ENCODE results near the gene WBP2. TPM values are rescaled to one million over a fixed set of nuclear protein-coding genes. Genes with fewer than 3 reads are reported as not detected.
"Not testable (repeated sequence)": the region's sequence is repeated elsewhere in the genome, so short reads cannot be mapped to it uniquely, and the experiment has no call there.

The WBP2 gene
- total RNA-seq, 2 experiments from 2014 or later, result 47.8 to 52.9 TPM

DNA sequence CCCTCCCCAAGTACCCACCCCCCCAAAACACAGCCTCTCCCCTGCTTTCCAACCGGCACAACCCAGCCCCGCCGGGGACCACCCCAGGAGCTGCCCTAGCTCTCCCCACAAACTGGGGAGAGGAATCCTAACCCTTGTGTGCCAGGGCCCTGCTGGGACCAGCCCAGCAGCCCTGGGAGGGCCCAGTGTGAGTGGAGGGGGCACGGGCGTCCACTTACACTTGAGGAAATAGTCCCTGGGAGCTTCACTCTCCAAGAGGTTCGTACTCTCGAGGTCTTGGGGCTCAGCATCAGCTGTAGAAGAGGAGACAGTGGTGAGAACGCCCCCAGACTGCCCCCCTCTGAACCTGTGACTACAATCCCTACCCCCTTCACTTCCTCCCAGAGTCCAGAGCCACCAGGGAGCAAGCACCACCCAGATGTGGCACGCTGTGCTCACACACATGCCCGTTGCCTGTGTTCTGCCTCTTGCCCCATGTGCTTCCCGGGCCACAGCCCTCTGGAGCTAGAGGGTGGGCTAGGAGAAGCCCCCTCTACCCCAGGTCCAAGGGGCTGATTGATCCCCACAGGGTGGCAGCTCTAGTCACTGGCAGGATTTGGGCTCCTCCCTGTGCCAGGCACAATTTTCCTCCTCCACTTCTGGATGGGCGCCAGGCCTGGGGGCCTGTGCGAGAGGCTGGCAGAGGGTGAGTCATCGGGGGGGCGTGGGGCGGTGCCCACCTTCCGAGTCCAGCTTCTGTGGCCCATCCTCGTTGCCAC is 20.2 kb upstream of the WBP2 start:
- POLR2A ChIA-PET, result interaction anchor here (0.6 to 2.0 kb wide), 8 partner anchors 11 to 100 kb away, joined by 3 to 13 read pairs (median 4); partner anchors contain the start of genes TRIM65, UNC13D and WBP2

DNA sequence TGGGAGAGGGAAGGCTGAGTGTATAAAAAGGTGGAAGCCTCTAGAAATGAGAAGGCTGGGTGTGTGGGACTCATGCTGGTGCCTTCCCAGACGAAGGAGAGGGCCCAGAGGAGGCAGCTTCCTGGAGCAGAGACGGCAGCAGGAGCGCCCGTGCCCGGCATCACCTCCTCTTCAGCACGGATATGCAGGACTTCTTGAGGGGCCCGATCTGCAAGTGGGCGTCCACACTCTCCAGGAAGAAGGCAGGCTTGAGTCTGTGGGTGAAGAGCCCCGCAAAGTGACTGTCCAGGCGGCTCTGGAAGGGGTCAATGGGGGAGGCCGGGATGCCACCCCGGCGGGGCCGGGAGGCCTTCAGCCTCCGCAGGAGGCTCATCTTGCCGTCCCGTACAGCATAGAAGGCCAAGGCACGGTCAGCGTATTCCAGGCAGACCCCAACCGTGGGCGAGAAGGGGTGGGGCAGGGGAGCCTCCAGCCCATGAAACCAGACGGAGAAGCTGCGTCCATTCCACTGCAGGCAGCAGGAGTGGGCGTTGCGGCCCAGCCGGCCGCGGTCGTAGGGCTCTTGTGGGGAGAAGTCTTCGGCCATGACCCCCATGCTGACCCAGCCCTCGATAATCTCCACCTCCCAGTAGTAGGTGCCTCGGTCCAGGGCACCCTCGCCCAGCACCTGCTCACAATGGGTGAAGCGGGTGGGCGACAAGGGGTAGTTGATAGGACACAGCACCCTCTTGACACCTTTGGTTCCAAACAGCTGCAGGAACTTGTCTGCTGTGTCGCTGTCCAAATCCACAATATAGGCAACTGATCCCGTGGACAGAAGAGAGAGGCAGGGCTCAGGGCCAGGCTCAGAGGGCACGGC is 19.4 kb upstream of the WBP2 start:
- ChIA-PET POLR2A (no interaction called here), CTCF (interaction anchor here (1.2 to 8.2 kb wide), 6 partner anchors 12 to 30 kb away, joined by 3 to 62 read pairs (median 12); partner anchors contain the start of genes TRIM65 and UNC13D)

More for the DNA sequence above, 20.2 kb upstream of the WBP2 start:
- CTCF ChIA-PET, result interaction anchor here (0.5 to 8.2 kb wide), 12 partner anchors 10 to 131 kb away, joined by 3 to 62 read pairs (median 4); partner anchors contain the start of genes TRIM65, UNC13D and UNK

DNA sequence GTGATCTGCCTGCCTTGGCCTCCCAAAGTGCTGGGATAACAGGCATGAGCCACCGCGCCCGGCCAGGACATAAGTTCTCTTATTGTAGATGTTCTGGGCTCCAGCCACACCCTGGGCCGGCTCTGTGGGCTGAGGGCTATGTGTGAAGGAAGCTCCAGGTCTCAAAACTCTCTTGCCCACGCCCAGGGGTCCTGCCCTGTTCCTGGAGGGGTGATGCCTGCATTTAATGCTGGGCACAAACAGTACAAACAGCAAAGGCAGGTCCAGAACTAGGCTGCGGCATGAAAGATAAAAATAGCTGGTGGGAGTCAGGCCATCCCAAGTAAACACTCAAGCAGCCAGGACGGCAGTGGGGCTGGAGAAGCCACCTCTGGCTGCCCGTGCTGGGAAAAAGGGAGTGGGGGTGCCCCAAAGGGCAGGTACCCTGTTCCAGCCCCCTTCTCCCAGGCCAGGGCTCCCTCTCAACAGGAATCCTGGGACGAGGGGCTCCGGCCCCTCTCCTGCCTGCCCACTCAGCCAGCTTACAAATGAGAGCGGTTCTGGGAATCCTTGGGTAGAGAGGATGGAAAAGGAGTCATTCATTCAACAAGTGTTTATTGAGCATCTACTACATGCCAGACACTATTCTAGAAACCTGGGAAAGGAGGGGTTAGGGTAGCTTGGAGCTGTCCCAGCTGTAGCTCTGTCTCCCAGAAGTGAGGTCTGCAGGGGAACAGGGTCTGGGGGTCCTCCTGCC is 18.6 kb upstream of the WBP2 start:
- CTCF ChIA-PET, result interaction anchor here (1.3 to 8.2 kb wide), 3 partner anchors 11 to 27 kb away, joined by 3 to 62 read pairs (median 3); partner anchors contain the start of gene TRIM65
- POLR2A ChIA-PET, result interaction anchor here (0.6 to 1.0 kb wide), 2 partner anchors 9 to 233 kb away, joined by 4 to 8 read pairs; no protein-coding TSS in a partner anchor

DNA sequence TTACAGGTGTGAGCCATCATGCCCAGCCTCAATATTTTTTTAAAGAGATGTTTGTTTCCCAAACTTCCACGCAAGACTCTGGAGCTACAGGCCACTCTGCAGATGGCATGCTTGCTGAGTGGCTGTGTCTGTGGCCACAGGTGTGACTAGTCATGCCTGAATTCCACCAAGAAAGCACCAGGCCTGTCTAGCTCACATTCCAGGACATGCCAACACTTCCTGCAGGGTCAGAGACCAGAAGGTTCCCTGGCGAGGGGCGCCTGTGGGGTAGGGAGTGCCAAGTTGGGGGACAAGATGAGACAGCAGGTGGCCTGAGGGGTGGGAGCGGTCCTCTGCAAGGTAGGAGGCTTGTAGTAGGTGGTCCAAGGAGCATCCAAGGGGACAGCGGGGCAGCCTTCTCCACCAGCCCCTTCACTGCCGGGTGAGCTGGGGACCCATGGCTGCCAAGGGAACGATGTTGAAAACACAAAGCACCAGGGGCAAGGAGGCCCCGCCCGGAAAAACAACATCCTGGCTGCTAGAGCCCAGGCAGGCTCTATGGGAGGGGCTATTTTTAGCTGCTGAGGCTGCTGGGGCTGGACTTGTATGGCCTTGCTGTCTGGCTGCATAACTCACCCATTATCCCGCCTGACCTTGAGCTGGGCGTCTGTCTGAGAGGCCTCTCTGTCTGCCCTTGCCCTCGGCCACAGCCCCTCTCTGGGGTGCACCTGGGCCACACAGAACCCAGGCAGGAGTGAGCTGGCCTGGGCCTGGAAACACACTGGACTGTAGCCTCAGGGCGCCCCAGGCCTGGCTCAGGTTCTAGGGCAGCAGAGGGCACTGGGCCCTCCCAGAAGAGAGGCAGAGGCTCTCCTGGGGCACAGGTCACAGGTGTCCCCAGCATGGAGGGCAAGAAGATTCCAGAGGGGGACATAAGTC is 17.6 kb upstream of the WBP2 start:
- POLR2A ChIA-PET, result interaction anchor here (1.0 kb wide), 1 partner anchor 8 kb away, joined by 4 read pairs; no protein-coding TSS in a partner anchor

DNA sequence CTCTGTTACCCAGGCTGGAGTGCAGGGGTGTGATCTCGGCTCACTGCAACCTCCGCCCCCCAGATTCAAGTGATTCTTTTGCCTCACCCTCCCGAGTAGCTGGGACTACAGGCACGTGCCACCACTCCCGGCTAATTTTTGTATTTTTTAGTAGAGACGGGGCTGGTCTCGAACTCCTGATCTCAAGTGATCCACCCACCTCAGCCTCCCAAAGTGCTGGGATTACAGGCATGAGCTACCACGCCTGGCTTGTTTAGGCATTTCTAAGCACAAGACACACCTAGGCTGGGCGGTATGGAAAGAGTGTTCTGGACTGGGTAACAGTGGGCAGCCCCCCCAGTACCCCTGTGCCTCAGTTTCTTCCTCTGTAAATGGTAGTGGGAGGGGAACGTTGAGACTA is 15.1 kb upstream of the WBP2 start:
- POLR2A ChIA-PET, CTCF ChIA-PET: not testable (repeated sequence)

More for the DNA sequence above, 17.6 kb upstream of the WBP2 start:
- CTCF ChIA-PET, result interaction anchor here (1.0 to 8.2 kb wide), 4 partner anchors 10 to 119 kb away, joined by 3 to 62 read pairs (median 4); partner anchors contain the start of gene TRIM65

DNA sequence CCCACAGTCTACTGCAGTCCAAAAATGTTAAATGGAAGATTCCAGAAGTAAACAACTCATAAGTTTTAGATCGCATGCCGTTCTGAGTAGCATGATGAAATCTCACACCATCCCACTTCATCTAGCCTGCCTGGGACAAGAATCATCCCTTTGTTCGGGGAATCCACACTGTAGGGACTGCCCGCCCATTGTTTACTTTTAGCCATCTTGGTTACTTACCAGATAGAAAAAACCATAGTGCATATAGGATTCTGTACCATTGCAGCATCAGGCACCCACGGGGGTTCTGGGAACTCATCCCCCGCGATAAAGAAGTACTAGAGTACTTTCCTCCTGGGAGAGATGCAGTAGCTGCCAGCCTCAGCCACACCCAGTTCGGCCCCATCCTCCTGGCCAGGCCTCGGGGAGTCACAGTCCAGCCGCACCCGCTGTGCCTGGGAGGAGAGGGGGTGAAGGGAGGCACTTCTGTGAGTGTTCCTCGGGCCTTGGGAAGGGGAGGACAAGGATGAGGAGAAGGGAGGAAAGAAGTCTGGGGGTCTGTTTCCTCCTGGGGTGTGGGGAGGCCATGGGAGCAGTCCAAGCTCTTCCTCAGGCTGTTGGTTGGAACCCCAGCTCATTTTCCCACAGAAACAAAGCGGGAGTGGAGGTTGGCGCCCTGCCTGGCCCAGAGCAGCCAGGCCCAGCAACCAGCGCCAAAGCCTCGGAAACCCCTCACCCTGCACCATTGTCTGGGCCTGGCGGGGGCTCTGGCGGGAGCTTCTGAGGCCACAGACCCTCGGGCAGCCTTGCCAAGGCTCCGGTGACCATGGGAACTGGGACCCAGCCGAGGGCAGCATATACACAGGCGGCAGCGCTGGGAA is 14.4 kb upstream of the WBP2 start:
- POLR2A ChIA-PET, result no interaction called here

DNA sequence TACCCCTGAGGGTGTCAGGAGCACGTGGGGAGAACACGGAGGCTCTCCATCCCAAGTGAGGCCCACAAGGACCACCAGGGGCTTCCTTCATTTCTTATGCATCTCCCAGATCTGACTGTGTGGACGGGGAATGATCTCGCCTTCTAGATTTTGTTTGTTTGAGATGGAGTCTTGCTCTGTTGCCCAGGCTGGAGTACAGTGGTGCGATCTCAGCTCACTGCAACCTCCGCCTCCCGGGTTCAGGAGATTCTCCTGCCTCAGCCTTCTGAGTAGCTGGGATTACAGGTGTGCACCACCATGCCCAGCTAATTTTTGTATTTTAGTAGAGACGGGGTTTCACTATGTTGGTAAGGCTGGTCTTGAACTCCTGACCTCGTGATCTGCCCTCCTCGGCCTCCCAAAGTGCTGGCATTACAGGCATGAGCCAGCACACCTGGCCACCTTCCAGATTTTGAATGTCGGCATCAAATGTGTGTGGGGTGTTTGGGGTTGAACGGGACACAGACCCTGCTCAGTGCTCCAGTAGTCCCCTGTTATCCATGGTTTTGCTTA is 13.7 kb upstream of the WBP2 start:
- CTCF ChIA-PET, result interaction anchor here (1.8 kb wide), 1 partner anchor 13 kb away, joined by 6 read pairs; no protein-coding TSS in a partner anchor

More for the DNA sequence above, 14.4 kb upstream of the WBP2 start:
- CTCF ChIA-PET, result no interaction called here

DNA sequence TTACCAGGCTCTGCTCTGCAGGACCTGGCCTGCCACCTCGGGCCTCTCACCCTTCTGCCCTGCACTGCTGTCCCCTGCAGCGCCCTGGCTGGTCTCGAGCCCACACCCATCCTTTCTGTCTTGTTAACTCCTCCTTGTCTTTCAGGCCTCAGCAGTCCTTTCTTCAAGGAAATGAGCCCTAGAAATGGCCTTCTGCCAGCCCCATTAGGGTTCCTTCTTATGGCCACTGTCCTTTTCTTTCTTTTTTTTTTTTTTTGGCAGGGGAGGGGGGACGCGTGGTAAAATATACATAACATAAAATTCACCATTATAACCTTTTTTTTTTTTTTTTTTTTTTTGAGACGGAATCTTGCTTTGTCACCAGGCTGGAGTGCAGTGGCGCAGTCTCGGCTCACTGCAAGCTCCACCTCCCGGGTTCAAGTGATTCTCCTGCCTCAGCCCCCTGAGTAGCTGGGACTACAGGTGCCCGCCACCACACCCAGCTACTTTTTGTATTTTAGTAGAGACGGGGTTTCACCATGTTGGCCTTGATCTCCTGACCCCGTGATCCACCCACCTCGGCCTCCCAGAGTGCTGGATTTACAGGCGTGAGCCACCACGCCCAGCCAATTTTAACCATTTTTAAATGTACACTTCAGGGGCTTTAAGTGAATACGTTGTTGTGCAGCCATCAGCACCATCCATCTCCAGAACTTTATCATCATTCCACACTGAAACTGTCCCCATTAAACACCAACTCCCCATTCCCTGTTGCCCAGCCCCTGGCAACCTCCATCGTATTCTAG is 10.5 kb upstream of the WBP2 start:
- CTCF ChIA-PET, result interaction anchor here (0.6 to 5.3 kb wide), 6 partner anchors 10 to 199 kb away, joined by 3 to 62 read pairs (median 4); partner anchors contain the start of genes MRPL38, TRIM47 and WBP2
- POLR2A ChIA-PET, result interaction anchor here (0.6 to 1.8 kb wide), 4 partner anchors 7 to 254 kb away, joined by 3 to 16 read pairs (median 4); partner anchors contain the start of gene WBP2

More for the DNA sequence above, 13.7 kb upstream of the WBP2 start:
- POLR2A ChIA-PET, result not testable (repeated sequence)

DNA sequence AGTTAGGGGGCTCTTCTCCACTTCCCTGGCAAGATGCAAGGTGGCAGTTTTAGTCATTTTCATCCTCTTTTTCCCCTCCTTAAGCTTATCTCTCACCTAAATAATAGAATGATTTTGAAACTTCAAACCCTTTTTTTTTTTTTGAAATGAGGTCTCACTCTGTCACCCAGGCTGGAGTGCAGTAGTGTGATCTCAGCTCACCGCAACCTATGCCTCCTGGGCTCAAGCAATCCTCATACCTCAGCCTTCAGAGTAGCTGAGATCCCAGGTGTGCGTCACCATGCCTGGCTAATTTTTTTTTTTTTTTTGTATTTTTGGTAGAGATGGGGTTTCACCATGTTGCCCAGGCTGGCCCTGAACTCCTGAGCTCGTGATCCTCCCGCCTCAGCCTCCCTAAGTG is 9.8 kb upstream of the WBP2 start:
- ChIA-PET CTCF (interaction anchor here (0.6 to 5.3 kb wide), 5 partner anchors 9 to 200 kb away, joined by 3 to 62 read pairs (median 4); partner anchors contain the start of genes MRPL38, TRIM47 and WBP2), POLR2A (interaction anchor here (1.0 to 1.8 kb wide), 3 partner anchors 8 to 11 kb away, joined by 4 to 16 read pairs (median 4); partner anchors contain the start of gene WBP2)

DNA sequence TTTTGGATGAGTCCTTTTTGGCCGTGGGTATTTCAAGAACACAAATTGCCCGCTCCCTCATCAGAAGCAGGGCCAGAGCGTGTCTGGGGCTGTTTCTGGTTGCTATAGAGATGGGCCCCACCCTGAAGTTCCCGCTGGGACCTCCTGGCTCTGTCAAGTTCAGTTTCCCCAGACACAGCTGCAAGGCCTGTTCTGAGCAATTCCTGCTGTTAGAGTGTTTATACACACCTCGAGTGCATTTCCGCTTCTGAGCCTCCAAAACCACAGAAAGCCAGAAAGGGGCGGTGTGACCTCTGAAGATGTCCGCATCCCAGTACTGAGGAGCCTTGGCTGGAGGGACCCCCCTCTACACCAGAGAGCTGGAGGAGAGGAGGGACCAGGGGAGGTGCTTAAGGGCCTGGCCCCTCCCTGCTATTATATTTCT is 9.3 kb upstream of the WBP2 start:
- CTCF ChIA-PET, result interaction anchor here (0.8 to 5.3 kb wide), 5 partner anchors 9 to 40 kb away, joined by 3 to 62 read pairs (median 4); partner anchors contain the start of genes MRPL38, TRIM47 and WBP2
- POLR2A ChIA-PET, result interaction anchor here (1.0 to 1.8 kb wide), 3 partner anchors 9 to 12 kb away, joined by 4 to 16 read pairs (median 4); partner anchors contain the start of gene WBP2

DNA sequence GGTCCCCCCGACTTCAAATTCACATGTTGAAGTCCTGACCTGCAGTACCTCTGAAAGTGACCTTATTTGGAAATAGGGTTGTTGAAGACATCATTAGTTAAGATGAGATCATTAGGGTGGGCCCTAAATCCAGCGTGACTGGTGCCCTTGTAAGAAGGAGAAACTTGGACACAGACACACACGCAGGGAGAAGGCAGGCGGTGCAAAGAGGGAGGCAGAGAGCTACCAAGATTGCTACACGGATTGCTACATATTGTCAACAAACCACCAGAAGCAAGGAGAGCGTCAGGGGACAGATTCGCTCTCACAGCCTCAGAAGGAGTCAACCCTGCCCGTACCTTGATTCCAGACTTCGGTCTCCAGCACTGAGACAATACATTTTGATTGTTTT is 6.8 kb upstream of the WBP2 start:
- POLR2A ChIA-PET, result interaction anchor here (0.6 kb wide), 1 partner anchor 23 kb away, joined by 4 read pairs; no protein-coding TSS in a partner anchor

DNA sequence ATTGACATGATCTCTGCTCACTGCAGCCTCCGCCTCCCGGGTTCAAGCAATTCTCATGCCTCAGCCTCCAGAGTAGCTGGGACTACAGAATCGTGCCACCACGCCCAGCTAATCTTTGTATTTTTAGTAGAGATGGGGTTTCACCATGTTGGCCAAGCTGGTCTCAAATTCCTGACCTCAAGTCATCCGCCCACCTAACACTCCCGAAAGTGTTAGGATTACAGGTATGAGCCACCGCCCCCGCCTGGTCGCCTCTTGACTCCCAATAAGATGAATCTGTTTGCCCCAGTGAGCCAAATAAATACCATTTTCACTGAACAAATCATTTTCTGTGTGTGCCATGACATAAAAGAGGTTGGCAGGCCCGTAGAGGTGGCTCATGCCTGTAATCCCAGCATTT is 4.2 kb upstream of the WBP2 start:
- CTCF ChIA-PET, result interaction anchor here (1.4 to 1.5 kb wide), 2 partner anchors 10 to 155 kb away, joined by 3 to 4 read pairs; no protein-coding TSS in a partner anchor
- POLR2A ChIA-PET, result not testable (repeated sequence)

More for the DNA sequence above, 6.8 kb upstream of the WBP2 start:
- CTCF ChIA-PET, result interaction anchor here (1.2 to 5.3 kb wide), 8 partner anchors 12 to 108 kb away, joined by 3 to 62 read pairs (median 4); partner anchors contain the start of genes TRIM47, TRIM65 and UNK

DNA sequence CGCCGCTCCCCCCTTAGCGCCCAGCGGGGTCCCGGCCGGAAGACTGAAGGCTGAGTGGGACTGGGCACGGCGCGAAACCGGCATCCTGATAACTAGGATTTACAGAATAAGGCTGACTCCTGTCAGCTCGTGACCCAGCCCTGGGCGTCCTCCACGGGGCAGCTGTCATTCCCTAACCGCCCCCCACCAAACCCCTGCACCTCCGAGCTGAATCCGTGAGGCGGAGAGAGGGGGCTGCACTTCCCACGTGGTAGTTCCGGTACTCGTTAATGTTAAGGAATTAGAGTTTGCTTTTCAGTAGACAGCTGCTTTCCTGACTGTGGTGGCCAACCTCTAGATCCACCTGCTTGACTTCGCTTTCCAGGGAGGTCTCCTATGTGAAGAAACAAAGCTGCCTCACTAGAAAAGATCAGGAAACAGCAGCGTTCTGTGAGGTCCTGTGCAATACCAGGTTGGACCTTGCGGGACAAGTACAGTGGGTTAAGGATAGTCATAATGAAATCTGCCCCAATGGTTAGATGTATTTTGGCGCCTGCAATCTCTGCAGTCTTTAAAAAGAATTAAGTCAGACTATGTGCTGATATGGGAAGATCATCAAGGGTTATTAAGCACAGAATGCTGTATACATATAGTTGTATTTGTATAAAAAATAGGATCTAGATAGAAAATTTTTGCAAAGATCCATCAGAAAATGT is 1.1 kb upstream of the WBP2 start:
- CTCF ChIA-PET, result interaction anchor here (0.6 to 4.2 kb wide), 9 partner anchors 9 to 265 kb away, joined by 3 to 23 read pairs (median 5); partner anchors contain the start of genes MRPL38, TRIM65 and UNC13D
- POLR2A ChIA-PET, result interaction anchor here (0.6 to 2.9 kb wide), 14 partner anchors 8 to 148 kb away, joined by 3 to 19 read pairs (median 5); partner anchors contain the start of genes GALK1 and TRIM65

DNA sequence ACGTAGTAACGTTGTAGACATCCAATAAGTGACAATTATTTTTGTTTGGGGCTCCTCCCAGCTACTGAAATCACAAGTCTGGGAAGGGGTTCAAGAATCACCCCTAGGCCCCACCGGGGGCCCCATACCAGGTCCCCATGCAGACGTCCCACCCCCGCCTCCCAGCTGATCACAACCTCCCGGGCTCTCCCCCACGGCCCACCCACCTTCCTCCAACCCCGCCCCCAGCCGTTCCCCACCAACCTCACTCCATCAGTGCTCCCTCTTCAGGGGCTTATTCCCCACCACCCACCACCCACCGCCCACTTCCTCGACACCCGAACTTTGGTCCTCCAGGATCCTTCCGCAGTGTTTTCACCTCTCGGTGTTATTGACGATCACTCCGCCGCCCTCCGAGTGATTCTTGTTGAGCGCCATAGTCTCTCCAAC is 240 bp downstream of the WBP2 start:
- ChIA-PET POLR2A (interaction anchor here (0.6 to 2.9 kb wide), 18 partner anchors 9 to 821 kb away, joined by 3 to 19 read pairs (median 4); partner anchors contain the start of genes GALK1, ITGB4 and TRIM65), CTCF (interaction anchor here (0.6 to 4.2 kb wide), 10 partner anchors 8 to 91 kb away, joined by 3 to 23 read pairs (median 4); partner anchors contain the start of genes MRPL38, TRIM65 and UNC13D)
